Thoracic aorta (tissue), 2 donors: ENCODE results near the gene EPHB2. TPM values are rescaled to one million over a fixed set of nuclear protein-coding genes. Genes with fewer than 3 reads are reported as not detected.

Experiments
- ATAC-seq: fragments of 150-250 bp; one replicate; pipeline ENCODE4 v1.8.0; 2017; ENCODE audit warnings: low read depth; ENCODE audit not compliant: insufficient number of reproducible peaks, low FRiP score
- DNase-seq: peaks from one replicate; pipeline ENCODE4 v3.0.0-alpha.2; 2020; ENCODE audit warnings: low spot score
- H3K27ac ChIP-seq, 2 donors: fragments of 200-600 bp; sonication (generic); 1 replicate in 1 of 2; 2 replicates in 1 of 2; pipeline ENCODE4 v1.5.1; 2016; ENCODE audit warnings: mild to moderate bottlenecking in 2 of 2, moderate library complexity in 2 of 2
- H3K27me3 ChIP-seq: fragments of 200-600 bp; sonication (generic); replicated peaks from 2 replicates; pipeline ENCODE4 v1.6.0; 2016; ENCODE audit warnings: mild to moderate bottlenecking; ENCODE audit not compliant: insufficient read depth
- H3K36me3 ChIP-seq: fragments of 200-600 bp; sonication (generic); one replicate; pipeline ENCODE4 v1.5.1; 2016
- H3K4me1 ChIP-seq, 2 donors: fragments of 200-600 bp; sonication (generic); 1 replicate in 1 of 2; 2 replicates in 1 of 2; pipeline versions ENCODE4 v1.5.1 to v1.6.0; 2016; ENCODE audit warnings: low read depth in 2 of 2, mild to moderate bottlenecking in 1 of 2; ENCODE audit not compliant: control insufficient read depth in 1 of 2
- H3K4me3 ChIP-seq: fragments of 200-600 bp; sonication (generic); 2 replicates; pipeline ENCODE4 v1.5.1; 2016; ENCODE audit warnings: mild to moderate bottlenecking
- H3K9me3 ChIP-seq: fragments of 200-600 bp; sonication (generic); 2 replicates; pipeline ENCODE4 v1.5.1; 2016
- CTCF ChIP-seq: fragments of 200-600 bp; sonication (generic); IDR thresholded peaks from one replicate; pipeline ENCODE4 v1.5.1; 2019; ENCODE audit warnings: antibody characterized with exemption
- total RNA-seq, 2 donors: library from RNA; depleted of rRNA; stranded (reverse); fragments of >200 nt; gene quantifications; one replicate each; pipeline versions ENCODE4 v1.1.0 to v1.2.3, GENCODE V29; 2016

Gene EPHB2
- total RNA-seq, 2 donors from 2014 or later, result 9.3 to 10.0 TPM

GRCh38 chr1:22731924-22732720 is 21.5 kb downstream of the EPHB2 start:
- no peak for TF ChIP-seq CTCF
- ATAC-seq, result no peak

GRCh38 chr1:22733643-22734042 is 23.0 kb downstream of the EPHB2 start:
- TF ChIP-seq CTCF, result no peak
- Histone ChIP-seq H3K9me3 (no peaks in the 10 kb centered on the region), H3K36me3 (no peaks in the 10 kb centered on the region), H3K4me3 (no peak overlapping the region), H3K27me3 (no peaks in the 10 kb centered on the region), H3K4me1 (peaks cover 0 to 13% of the 10 kb centered on the region in 2 donors), H3K27ac (no peak overlapping the region)
- DNase-seq (no peak), ATAC-seq (no peak)

More at GRCh38 chr1:22731924-22732720, 21.5 kb downstream of the EPHB2 start:
- Histone ChIP-seq H3K4me3 (no peak overlapping the region), H3K27ac (no peak overlapping the region), H3K9me3 (no peaks in the 10 kb centered on the region), H3K4me1 (peaks cover 0 to 13% of the 10 kb centered on the region in 2 donors), H3K36me3 (no peaks in the 10 kb centered on the region), H3K27me3 (no peaks in the 10 kb centered on the region)
- no peak for DNase-seq

- H3K36me3 ChIP-seq, result no peaks in the 10 kb centered on the region
- H3K27me3 ChIP-seq, result no peaks in the 10 kb centered on the region
- peaks cover 0 to 16% of the 10 kb centered on the region in 2 donors for H3K4me1 ChIP-seq
- ATAC-seq (no peak), DNase-seq (no peak)
- no peak overlapping the region for H3K27ac ChIP-seq
- TF ChIP-seq CTCF, result no peak
- H3K9me3 ChIP-seq, result no peaks in the 10 kb centered on the region
- H3K4me3 ChIP-seq, result no peak overlapping the region
Observed at GRCh38 chr1:22736501-22737080, 26.0 kb downstream of the EPHB2 start.

GRCh38 chr1:22737374-22738068 is 26.9 kb downstream of the EPHB2 start:
- Histone ChIP-seq H3K4me3 (no peak overlapping the region), H3K4me1 (peaks cover 0 to 9% of the 10 kb centered on the region in 2 donors), H3K27me3 (no peaks in the 10 kb centered on the region), H3K9me3 (no peaks in the 10 kb centered on the region), H3K27ac (no peak overlapping the region), H3K36me3 (no peaks in the 10 kb centered on the region)
- TF ChIP-seq CTCF, result no peak
- no peak for DNase-seq
- no peak for ATAC-seq

GRCh38 chr1:22738069-22738435 is 27.4 kb downstream of the EPHB2 start:
- Histone ChIP-seq H3K27me3 (no peaks in the 10 kb centered on the region), H3K27ac (no peak overlapping the region), H3K4me3 (no peak overlapping the region), H3K36me3 (no peaks in the 10 kb centered on the region), H3K4me1 (peaks cover 0 to 9% of the 10 kb centered on the region in 2 donors), H3K9me3 (no peaks in the 10 kb centered on the region)
- TF ChIP-seq CTCF, result no peak
- ATAC-seq (no peak), DNase-seq (no peak)
